GM04504 (cell line): Measurements from ENCODE around the gene CYB561A3.
A peak's percentile ranks its signal among the peaks of the same experiment; 100 is the strongest.
"Not testable (repeated sequence)": the region's sequence is repeated elsewhere in the genome, so short reads cannot be mapped to it uniquely, and the experiment has no call there.

Source experiments
- DNase-seq: peaks from one replicate; pipeline ENCODE4 v3.0.0-alpha.2; 2012; ENCODE audit warnings: low read depth

CYB561A3 gene, protein sequence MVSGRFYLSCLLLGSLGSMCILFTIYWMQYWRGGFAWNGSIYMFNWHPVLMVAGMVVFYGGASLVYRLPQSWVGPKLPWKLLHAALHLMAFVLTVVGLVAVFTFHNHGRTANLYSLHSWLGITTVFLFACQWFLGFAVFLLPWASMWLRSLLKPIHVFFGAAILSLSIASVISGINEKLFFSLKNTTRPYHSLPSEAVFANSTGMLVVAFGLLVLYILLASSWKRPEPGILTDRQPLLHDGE

DNA sequence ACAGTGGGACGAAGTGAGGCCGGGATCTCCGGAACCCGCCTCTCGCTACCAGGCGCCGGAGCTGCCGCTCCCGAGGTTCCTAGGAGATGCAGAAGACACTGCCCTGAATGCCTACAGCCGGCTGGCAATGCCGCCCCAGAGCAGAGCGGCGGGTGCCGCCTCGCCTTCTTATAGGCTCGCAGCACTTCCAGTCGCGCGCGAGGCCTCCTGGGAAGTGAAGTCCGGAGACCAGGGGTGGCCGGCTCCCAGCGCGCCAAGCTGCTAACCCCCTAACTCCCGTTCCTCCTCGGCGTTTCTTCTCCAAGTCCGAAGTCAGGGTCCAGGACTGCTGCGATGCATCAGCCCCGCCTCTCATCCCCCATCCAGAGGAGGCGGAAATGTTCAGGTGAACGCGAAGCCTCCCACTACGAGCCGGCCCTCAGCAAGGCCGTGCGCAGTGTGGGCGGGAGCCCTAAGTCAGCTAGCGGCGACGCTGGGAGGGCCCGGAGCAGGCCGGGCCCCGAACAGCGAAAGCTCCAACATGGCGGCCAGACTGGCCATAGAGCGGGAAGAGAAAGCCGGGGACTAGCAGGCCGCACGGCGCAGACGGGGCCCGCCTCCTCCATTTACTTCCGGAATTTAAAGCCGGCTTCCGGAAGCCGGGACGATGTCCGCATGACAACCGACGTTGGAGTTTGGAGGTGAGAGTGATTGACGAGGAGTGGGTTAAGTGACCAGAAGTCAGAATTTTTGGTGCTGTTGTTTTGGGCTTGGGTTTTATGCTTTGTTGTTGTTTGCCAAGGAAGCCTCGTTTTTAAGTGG, at the start of gene CYB561A3, which contains the start of gene TMEM138:
TSS of gene CYB561A3 (minus strand) at position 142 of the 801 bp plus-strand sequence. CDS start 5,169 bp downstream, outside the sequence.
TSS of gene TMEM138 (plus strand) at position 634 of the 801 bp plus-strand sequence. CDS start 2,017 bp downstream, outside the sequence.
- DNase-seq = peak; percentile 82

DNA sequence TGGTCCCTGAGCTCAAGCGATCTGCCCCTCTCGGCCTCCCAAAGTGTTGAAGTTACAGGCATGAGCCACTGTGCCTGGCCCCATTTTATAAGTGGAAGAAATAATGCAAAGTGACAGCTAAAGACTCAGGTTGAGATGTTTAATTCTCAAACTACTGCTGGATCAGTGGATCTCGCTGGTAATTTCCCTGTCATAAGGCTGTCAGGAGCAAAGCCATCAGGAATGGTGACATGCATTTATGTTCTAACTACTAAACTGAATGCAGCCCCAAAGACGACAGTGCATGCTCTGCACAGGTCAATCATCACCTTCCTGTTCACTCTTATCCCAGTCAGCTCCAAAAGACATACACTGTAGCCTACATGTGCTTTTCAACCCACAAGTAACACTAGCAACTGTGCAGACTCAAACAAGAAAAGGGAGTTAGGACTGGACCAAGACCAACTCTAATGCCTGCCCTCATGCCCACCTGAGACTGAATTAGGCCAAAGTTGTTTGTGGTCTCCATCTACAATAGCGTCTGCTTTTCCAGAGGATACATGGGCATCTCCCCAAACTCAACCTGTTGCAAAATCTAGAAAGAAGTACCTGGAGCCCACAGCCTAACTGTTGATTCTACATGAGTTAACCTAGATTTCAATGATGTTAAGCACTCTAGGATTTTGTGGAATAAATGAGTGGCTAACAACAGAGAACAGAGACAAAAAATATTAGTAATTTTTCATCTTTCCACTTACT, 45.5 kb upstream of the CYB561A3 start:
- no peak for DNase-seq

DNA sequence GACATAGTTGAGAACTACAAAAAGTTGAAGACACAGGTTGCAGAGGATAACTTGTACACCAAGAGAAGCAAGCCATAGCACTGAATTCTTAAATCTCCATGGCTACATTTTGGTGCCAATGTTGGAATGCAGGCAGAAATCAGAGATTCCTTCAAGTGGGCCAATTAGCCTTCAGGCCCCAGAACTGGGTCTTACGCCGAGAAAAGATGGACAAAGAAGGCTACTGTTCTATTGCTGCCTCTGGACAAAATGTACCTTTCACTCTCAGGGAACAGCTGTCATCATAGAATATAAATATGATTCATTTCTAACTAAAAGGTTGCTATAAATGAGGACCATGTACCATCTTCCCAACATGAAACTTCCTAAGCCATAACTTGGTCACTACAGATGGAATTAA, 44.4 kb upstream of the CYB561A3 start:
- no peak for DNase-seq

- no peak for DNase-seq
Measured at GRCh38 chr11:61404641-61405040, 43.0 kb upstream of the CYB561A3 start.

DNA sequence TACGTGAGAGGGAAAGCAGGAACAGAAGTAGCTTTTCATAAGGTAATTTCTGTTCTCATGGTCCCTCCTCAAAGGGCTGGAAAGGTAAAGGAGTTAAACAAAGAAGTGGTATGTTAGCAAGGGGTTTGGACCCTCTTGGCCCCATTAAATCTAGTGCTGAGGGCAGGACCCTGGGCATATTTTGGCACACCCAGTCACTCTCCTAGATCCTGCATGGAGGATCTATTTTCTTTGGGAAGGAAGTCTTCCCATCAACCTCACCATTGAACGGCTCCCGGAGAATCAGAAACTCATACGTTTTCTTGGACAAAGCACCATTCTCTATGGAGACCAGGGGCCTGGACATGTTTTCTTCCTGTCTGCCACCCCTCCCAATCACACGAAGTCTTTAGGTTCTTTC, 42.4 kb upstream of the CYB561A3 start:
- DNase-seq = no peak

GRCh38 chr11:61403658-61404057, 42.0 kb upstream of the CYB561A3 start:
- DNase-seq = no peak

DNA sequence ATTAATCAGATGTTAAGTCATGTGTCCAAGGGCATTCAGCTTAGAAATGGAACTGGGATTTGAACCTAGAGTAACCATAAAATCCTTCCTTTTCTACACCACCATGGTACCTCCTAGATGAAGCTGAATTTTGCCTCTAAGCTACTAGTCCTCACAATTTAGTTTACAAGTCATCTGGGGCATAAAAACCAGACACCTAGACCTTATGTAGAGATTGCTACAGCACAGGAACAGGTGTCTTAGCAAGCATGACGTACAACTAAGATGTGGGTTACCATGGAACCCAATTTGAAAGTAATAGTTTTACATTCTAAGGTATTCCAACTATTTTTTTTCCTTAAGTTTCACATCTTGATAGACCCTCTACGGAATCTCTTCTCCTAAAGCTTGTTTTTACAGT, 39.9 kb upstream of the CYB561A3 start:
- DNase-seq = no peak

DNA sequence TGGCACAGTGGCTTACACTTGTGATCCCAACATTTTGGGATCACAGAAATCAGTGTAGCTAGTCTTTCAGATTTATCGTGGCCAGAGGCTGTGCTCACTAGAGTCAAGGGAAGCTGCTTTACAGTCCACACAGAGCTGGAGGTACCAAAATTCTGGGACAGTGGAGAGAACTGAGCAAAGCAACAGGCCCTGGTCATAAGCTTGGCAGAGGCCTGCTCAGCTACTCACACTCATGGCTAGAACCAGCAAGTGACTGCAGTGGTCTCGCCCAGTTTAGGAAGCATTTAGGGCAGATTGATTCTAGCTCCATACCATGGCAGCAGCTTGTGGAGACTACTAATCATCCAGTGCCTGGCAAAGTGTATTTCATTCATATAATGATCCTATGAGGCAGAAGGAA, 39.5 kb upstream of the CYB561A3 start:
- DNase-seq = no peak

DNA sequence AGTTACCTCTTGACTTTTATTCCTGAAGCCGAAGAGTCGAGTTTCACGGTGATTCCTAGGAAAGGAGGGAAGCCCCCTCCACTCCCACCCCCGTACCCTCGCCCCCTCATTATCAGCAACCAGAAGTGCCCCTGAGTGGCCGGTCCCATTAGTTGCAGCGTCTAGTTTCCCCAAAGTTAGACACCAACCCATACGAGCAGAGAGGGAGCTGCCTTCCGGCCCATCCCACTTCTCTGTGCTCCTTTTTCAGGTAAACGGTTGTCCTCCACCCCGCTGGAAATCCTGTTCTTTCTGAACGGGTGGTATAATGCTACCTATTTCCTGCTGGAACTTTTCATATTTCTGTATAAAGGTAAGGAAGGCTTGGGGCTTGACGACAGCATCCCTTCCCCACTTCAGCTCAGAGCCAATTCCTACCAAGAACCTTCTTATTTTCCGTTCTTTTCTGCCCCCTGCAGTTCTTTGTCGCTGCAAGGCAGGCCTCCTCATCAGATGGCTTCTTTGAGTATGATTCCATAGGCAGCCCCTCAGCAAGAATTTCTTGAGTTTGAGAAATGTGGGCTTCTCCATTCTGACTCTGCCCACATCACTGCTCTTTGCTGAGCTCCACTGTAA, 31.4 kb upstream of the CYB561A3 start:
- no peak for DNase-seq

DNA sequence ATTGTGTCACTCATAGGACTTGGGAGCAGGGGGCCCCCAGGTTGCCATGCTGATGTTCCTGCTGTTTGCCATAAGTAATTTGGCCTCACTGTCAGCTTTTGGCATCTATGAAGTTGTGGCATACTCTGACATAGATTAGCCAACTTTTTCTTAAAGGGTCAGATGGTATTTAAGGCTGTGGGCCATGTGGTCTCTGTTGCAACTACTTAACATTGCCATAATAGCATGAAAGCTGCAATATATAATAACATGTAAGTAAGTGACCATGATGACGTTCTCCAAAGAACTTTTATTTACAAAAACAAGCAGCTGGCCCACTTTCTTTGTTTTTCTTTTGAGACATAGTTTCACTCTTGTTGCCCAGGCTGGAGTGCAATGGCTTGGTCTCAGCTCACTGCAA, 28.5 kb upstream of the CYB561A3 start:
- no peak for DNase-seq

DNA sequence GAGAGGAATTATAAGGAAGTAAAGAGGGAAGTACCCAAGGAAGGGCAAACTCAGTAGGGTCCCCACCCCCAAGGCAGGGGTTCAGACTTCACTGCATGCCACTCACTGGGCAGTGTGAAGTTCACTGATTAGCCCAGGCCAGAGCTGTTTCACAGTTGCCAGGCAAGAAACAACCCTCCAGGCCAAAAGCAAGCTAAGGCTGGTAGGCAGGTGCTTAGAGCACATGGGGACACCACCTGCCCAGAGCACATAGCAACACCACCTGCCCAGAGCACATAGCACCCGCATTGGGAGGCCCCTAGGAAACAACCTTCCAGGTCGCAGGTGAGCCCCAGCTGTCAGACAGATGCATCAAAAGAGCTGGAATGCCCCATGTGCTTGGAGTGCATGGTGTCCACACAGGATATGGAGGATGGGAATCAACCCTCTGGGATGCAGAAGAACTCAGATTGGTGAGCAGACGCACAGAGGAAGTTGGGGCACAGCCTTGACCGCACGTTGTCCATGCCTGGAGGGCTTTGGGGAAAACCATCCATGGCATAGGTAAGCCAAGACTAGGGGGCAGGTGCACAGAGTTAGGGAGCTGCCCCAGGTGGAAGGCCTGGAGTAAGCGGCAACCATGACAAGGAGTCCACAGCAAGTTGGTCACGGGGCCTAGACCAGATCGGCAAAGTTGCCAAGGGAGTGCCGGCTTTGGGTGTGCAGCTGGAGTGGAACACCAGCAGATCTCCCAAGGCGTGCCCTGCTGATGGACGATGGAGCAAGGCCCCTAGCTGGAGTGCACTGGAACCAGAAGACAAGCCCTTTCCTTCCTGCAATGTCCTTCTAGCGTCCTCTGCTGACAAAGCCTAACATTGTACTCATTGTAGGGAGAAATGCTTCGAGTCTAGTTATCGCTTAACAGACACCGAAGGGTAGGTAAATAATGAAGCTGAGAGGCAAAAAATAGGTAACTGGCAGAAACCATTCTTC, 22.9 kb upstream of the CYB561A3 start:
- DNase-seq = no peak

- not testable (repeated sequence) for DNase-seq
Measured at GRCh38 chr11:61383859-61384258, 22.2 kb upstream of the CYB561A3 start.

- no peak for DNase-seq
Measured at GRCh38 chr11:61380884-61381283, 19.2 kb upstream of the CYB561A3 start.

- peak; percentile 96 for DNase-seq
Measured at GRCh38 chr11:61378713-61379313, 17.1 kb upstream of the CYB561A3 start.

- no peak for DNase-seq
Measured at GRCh38 chr11:61377461-61378160, 15.9 kb upstream of the CYB561A3 start.

GRCh38 chr11:61375761-61376108, 14.1 kb upstream of the CYB561A3 start:
- DNase-seq = no peak

DNA sequence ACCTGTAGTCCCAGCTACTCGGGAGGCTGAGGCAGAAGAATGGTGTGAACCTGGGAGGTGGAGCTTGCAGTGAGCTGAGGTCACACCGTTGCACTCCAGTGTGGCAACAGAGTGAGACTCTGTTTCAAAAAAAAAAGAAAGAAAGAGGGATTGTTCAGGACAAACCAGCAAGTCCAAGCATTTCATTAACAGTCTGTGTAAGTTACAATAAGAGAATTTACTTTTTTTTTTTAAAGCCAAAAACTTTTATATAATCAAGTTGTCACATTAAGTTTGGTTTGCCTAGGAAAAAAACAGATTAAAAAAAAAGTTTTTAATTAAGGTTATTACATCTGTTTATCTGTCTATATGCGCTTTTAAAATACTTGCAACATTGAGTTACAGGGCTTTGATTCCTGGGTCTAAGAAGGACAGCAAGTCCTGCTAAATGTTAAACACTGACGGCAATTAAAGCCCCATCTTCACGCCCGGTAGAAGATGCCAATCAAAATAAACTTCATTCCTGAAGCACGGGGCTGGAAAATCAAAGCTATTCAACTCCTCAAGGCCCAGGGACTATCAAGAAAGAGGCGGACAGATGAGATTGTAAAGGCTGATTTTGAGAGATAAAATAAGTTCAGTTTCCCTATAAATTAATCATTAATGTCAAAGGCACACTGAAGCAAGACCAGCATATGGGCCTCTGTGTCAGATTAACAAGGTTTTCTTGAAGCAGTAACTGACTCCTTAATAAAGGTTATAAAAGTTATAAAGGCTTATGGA, 11.2 kb upstream of the CYB561A3 start:
- DNase-seq = no peak

- no peak for DNase-seq
Measured at GRCh38 chr11:61370349-61371005, 8.8 kb upstream of the CYB561A3 start.
